OCI-LY3 (cell line): ENCODE results near the gene RNF157.
"Not testable (repeated sequence)": the region's sequence is repeated elsewhere in the genome, so short reads cannot be mapped to it uniquely, and the experiment has no call there.

Source experiments
- CTCF ChIP-seq: fragments of 200-600, 300-600 bp; sonication (generic); IDR thresholded peaks from 2 replicates; pipeline ENCODE4 v1.5.1; 2014; ENCODE audit warnings: antibody characterized with exemption, low read length, low read depth
- EZH2phosphoT487 ChIP-seq: fragments of 200-600 bp; shearing (Covaris generic); IDR thresholded peaks from 2 replicates; pipeline ENCODE4 v1.6.1; 2018; ENCODE audit warnings: antibody characterized with exemption, mixed run types, low read depth

- TF ChIP-seq CTCF, EZH2phosphoT487: not testable (repeated sequence)
These were observed 13.5 kb downstream of the RNF157 start for GRCh38 chr17:76226749-76227148.
